OCI-LY7 (cell line): ENCODE measurements around the gene RPTN. TPM values are rescaled to one million over a fixed set of nuclear protein-coding genes. Genes with fewer than 3 reads are reported as not detected.

Experiments used
- BruUV-seq: library from RNA; stranded (reverse); fragments of 400-500 nt; replicated peaks from 2 replicates; lab custom pipeline; 2021; lab: Mats Ljungman, UMichigan
- CTCF ChIA-PET: fragments of 300-600 bp; sonication (Branson Sonifier 250); formaldehyde crosslinking; loops from one replicate; lab custom pipeline; 2022; ENCODE audit warnings: antibody characterized with exemption; ENCODE audit not compliant: unreplicated experiment; lab: Charles Lee
- POLR2A ChIA-PET: fragments of 300-600 bp; sonication (Branson Sonifier 250); formaldehyde crosslinking; loops from one replicate; lab custom pipeline; 2022; ENCODE audit warnings: antibody characterized with exemption; lab: Charles Lee
- DNase-seq: peaks from one replicate; pipeline ENCODE4 v3.0.0-alpha.2; 2015; ENCODE audit warnings: low spot score
- H2AFZ ChIP-seq: fragments of 200-600 bp; sonication (generic), shearing (Covaris generic); 2 replicates; pipeline ENCODE4 v1.6.1; 2014; ENCODE audit warnings: mild to moderate bottlenecking, antibody characterized with exemption, low read length, moderate library complexity
- H3K27ac ChIP-seq: fragments of 200-600 bp; sonication (generic); 2 replicates; pipeline ENCODE4 v1.5.1; 2014; ENCODE audit warnings: mixed run types, low read depth, mild to moderate bottlenecking, moderate library complexity, low read length, inconsistent platforms; ENCODE audit not compliant: poor library complexity, severe bottlenecking
- H3K36me3 ChIP-seq: fragments of 200-600 bp; sonication (generic); 2 replicates; pipeline ENCODE4 v1.6.1; 2014; ENCODE audit warnings: mild to moderate bottlenecking, antibody characterized with exemption, low read length, moderate library complexity, mixed read lengths; ENCODE audit not compliant: insufficient read depth
- H3K4me1 ChIP-seq: fragments of 200-600 bp; sonication (generic); 2 replicates; pipeline ENCODE4 v1.5.1; 2014; ENCODE audit warnings: mild to moderate bottlenecking, low read length; ENCODE audit not compliant: insufficient read depth, poor library complexity, severe bottlenecking
- H3K4me2 ChIP-seq: fragments of 200-600 bp; sonication (generic); 2 replicates; pipeline ENCODE4 v1.6.1; 2014; ENCODE audit warnings: mild to moderate bottlenecking, low read length
- H3K4me3 ChIP-seq: fragments of 200-600 bp; sonication (generic); 2 replicates; pipeline ENCODE4 v1.5.1; 2014; ENCODE audit warnings: mild to moderate bottlenecking, low read depth, low read length; ENCODE audit not compliant: poor library complexity, severe bottlenecking
- H3K79me2 ChIP-seq: fragments of 200-600 bp; sonication (generic); 2 replicates; pipeline ENCODE4 v1.6.1; 2016; ENCODE audit warnings: low read depth, mild to moderate bottlenecking, low read length, moderate library complexity, mixed read lengths; ENCODE audit not compliant: insufficient read depth
- H3K9me2 ChIP-seq: fragments of 200-600 bp; sonication (generic); 2 replicates; pipeline ENCODE4 v1.6.1; 2016; ENCODE audit warnings: mild to moderate bottlenecking, low read length, mixed read lengths; ENCODE audit not compliant: insufficient read depth
- H3K9me3 ChIP-seq: fragments of 200-600 bp; sonication (generic); 2 replicates; pipeline ENCODE4 v1.6.1; 2014; ENCODE audit warnings: mild to moderate bottlenecking, mixed run types, low read length, mixed read lengths
- H4K20me1 ChIP-seq: fragments of 200-600 bp; sonication (generic); 2 replicates; pipeline ENCODE4 v1.6.1; 2014; ENCODE audit warnings: mild to moderate bottlenecking, antibody characterized with exemption, low read length, moderate library complexity, mixed read lengths; ENCODE audit not compliant: insufficient read depth
- CTCF ChIP-seq: fragments of 200-600 bp; sonication (generic); conservative IDR thresholded peaks from 2 replicates; pipeline ENCODE4 v1.5.1; 2014; ENCODE audit warnings: mild to moderate bottlenecking, antibody characterized with exemption, low read length, moderate library complexity, mixed read lengths
- EZH2phosphoT487 ChIP-seq: fragments of 200-600 bp; sonication (generic); IDR thresholded peaks from 2 replicates; pipeline ENCODE4 v1.6.1; 2018; ENCODE audit warnings: low read depth, borderline replicate concordance, mild to moderate bottlenecking, mixed run types, antibody characterized with exemption, low read length, moderate library complexity, mixed read lengths
- intact Hi-C: fragments of 100-400 bp; cut with micrococcal nuclease; formaldehyde crosslinking; loops from one replicate; pipeline ENCODE4 v1.10.0; 2022; ENCODE audit not compliant: unreplicated experiment
- total RNA-seq, 2 experiments: library from RNA; depleted of rRNA in 1 of 2; stranded (reverse); fragments of >200 nt in 1 of 2; shearing (Covaris generic) in 1 of 2; gene quantifications; 2 replicates each; pipeline ENCODE4 v1.2.3, GENCODE V29; 2014 to 2022

Gene RPTN
- total RNA-seq, 2 experiments from 2014 or later = not detected

- Histone ChIP-seq H3K79me2 (no peaks in the 10 kb centered on the region), H3K4me3 (no peak overlapping the region), H3K9me3 (no peaks in the 10 kb centered on the region), H3K9me2 (no peaks in the 10 kb centered on the region), H3K36me3 (no peaks in the 10 kb centered on the region), H2AFZ (no peak overlapping the region), H3K4me1 (no peaks in the 10 kb centered on the region), H3K4me2 (no peak overlapping the region; the same call in 1 of the 2 replicates), H3K27ac (no peak overlapping the region), H4K20me1 (no peaks in the 10 kb centered on the region)
- CTCF ChIA-PET = no interaction called here
- no TSS peak for BruUV-seq
- DNase-seq = peak; percentile 48
- POLR2A ChIA-PET = no interaction called here
- intact Hi-C loops = loop anchor here (5.0 to 10.0 kb wide), 2 partner anchors 253 to 254 kb away; no protein-coding TSS in a partner anchor
- peak; percentile 84 for TF ChIP-seq CTCF
- TF ChIP-seq EZH2phosphoT487 = no peak
Observed at GRCh38 chr1:152188673-152189591, 29.9 kb upstream of the RPTN start.

- Histone ChIP-seq H3K79me2 (no peaks in the 10 kb centered on the region), H4K20me1 (no peaks in the 10 kb centered on the region), H3K4me1 (no peaks in the 10 kb centered on the region), H3K27ac (no peak overlapping the region), H3K9me3 (no peaks in the 10 kb centered on the region), H3K9me2 (no peaks in the 10 kb centered on the region), H2AFZ (no peak overlapping the region), H3K4me3 (no peak overlapping the region), H3K4me2 (no peak overlapping the region), H3K36me3 (no peaks in the 10 kb centered on the region)
- no peak for DNase-seq
- TF ChIP-seq EZH2phosphoT487 (no peak), CTCF (no peak)
- POLR2A ChIA-PET = no interaction called here
- CTCF ChIA-PET = interaction anchor here (0.8 to 1.0 kb wide), 2 partner anchors 132 to 136 kb away, joined by 3 to 4 read pairs; no protein-coding TSS in a partner anchor
- intact Hi-C loops = loop anchor here (1.0 to 10.0 kb wide), 3 partner anchors 134 to 256 kb away; no protein-coding TSS in a partner anchor
- no TSS peak for BruUV-seq
Observed at GRCh38 chr1:152186556-152187285, 27.7 kb upstream of the RPTN start.
